HepG2 (cell line): ENCODE results near the gene SGCE. TPM values are rescaled to one million over a fixed set of nuclear protein-coding genes. Genes with fewer than 3 reads are reported as not detected.
A peak's percentile ranks its signal among the peaks of the same experiment; 100 is the strongest.

Experiments
- ATRX ChIP-seq: sonication (generic); formaldehyde crosslinking; IDR thresholded peaks from 2 replicates; pipeline ENCODE4 v1.4.0; 2020; ENCODE audit warnings: missing genetic modification reagents, borderline replicate concordance
- CEBPG ChIP-seq: IDR thresholded peaks from 2 replicates; pipeline ENCODE4 v1.6.1; 2016
- GATAD1 ChIP-seq: IDR thresholded peaks from 2 replicates; pipeline ENCODE4 v1.6.1; 2016; ENCODE audit warnings: missing genetic modification reagents, missing compliant biosample characterization
- HMG20A ChIP-seq: IDR thresholded peaks from 2 replicates; pipeline ENCODE4 v1.6.1; 2016; ENCODE audit warnings: borderline replicate concordance
- KLF6 ChIP-seq: IDR thresholded peaks from 2 replicates; pipeline ENCODE4 v1.8.0; 2016; ENCODE audit warnings: missing biosample characterization, missing genetic modification reagents
- NR3C1 ChIP-seq: sonication (generic); formaldehyde crosslinking; IDR thresholded peaks from 2 replicates; pipeline ENCODE4 v1.4.0; 2020; ENCODE audit warnings: missing genetic modification reagents
- PTBP1 ChIP-seq: fragments of 200-400 bp; formaldehyde crosslinking; IDR thresholded peaks from 2 replicates; pipeline ENCODE4 v1.6.1; 2018; ENCODE audit warnings: low read length, low read depth; ENCODE audit not compliant: poor library complexity, severe bottlenecking
- RBAK ChIP-seq: sonication (generic); formaldehyde crosslinking; IDR thresholded peaks from 2 replicates; pipeline ENCODE4 v1.5.1; 2020; ENCODE audit warnings: mild to moderate bottlenecking, missing genetic modification reagents
- SNAPC2 ChIP-seq: sonication (generic); formaldehyde crosslinking; IDR thresholded peaks from 2 replicates; pipeline ENCODE4 v1.8.1; 2022; ENCODE audit warnings: mild to moderate bottlenecking, missing genetic modification reagents
- TCF7L2 ChIP-seq: IDR thresholded peaks from 2 replicates; pipeline ENCODE4 v1.6.1; 2011; ENCODE audit warnings: mild to moderate bottlenecking, low read depth, low read length, moderate library complexity
- ZFX ChIP-seq: sonication (generic); formaldehyde crosslinking; IDR thresholded peaks from 2 replicates; pipeline ENCODE4 v1.4.0; 2020; ENCODE audit warnings: mild to moderate bottlenecking, low read depth, missing genetic modification reagents, moderate library complexity
- ZNF331 ChIP-seq: sonication (generic); formaldehyde crosslinking; IDR thresholded peaks from 2 replicates; pipeline ENCODE4 v1.4.0; 2020; ENCODE audit warnings: missing genetic modification reagents
- ZNF660 ChIP-seq: sonication (generic); formaldehyde crosslinking; IDR thresholded peaks from 2 replicates; pipeline ENCODE4 v1.5.1; 2020; ENCODE audit warnings: mild to moderate bottlenecking, low read depth, missing genetic modification reagents, borderline replicate concordance
- polyA plus RNA-seq, 8 experiments: library from polyadenylated mRNA; depleted of rRNA in 3 of 8; stranded (reverse) in 7 of 8; unstranded in 1 of 8; fragments of >200 nt; fragmentation: Illumina TruSeq in 4 of 8; extraction: Trizol in 4 of 8; gene quantifications; 2 replicates each; pipeline versions ENCODE4 v1.2.1 to v1.2.3, GENCODE V29; 2011 to 2016; ENCODE audit warnings: low read depth in 4 of 8, missing spikeins in 1 of 8, mixed read lengths in 1 of 8; ENCODE audit not compliant: insufficient read depth in 1 of 8
- total RNA-seq, 5 experiments: library from RNA; depleted of rRNA; stranded (reverse); fragments of >200 nt; fragmentation: Illumina TruSeq; extraction: Trizol; gene quantifications; 2 replicates each; pipeline ENCODE4 v1.2.3, GENCODE V29; 2016; ENCODE audit warnings: low read depth in 1 of 5
- TF ChIP-seq, protein P1 (sequence below): sonication (generic); formaldehyde crosslinking; IDR thresholded peaks from 2 replicates; pipeline ENCODE4 v1.4.0; 2020; ENCODE audit warnings: missing genetic modification reagents, borderline replicate concordance
- TF ChIP-seq, protein P2 (sequence below): conservative IDR thresholded peaks from 2 replicates; pipeline ENCODE4 v1.6.1; 2018; ENCODE audit warnings: missing genetic modification reagents
- TF ChIP-seq, protein P3 (sequence below): IDR thresholded peaks from 2 replicates; pipeline ENCODE4 v1.6.1; 2012; ENCODE audit warnings: low read depth, low read length, improper control_type of control experiment
- TF ChIP-seq, protein P4 (sequence below): sonication (generic); formaldehyde crosslinking; IDR thresholded peaks from 2 replicates; pipeline ENCODE4 v1.8.1; 2023; ENCODE audit warnings: mild to moderate bottlenecking, missing genetic modification reagents
- TF ChIP-seq, protein P5 (sequence below): sonication (generic); formaldehyde crosslinking; IDR thresholded peaks from 2 replicates; pipeline ENCODE4 v1.5.0; 2020; ENCODE audit warnings: missing genetic modification reagents

SGCE gene
- total and polyA plus RNA-seq, 2 of the 13 experiments (the other 11 are each of a cell fraction or from before 2014, with no cell fraction given) = 52.3 to 71.1 TPM

DNA sequence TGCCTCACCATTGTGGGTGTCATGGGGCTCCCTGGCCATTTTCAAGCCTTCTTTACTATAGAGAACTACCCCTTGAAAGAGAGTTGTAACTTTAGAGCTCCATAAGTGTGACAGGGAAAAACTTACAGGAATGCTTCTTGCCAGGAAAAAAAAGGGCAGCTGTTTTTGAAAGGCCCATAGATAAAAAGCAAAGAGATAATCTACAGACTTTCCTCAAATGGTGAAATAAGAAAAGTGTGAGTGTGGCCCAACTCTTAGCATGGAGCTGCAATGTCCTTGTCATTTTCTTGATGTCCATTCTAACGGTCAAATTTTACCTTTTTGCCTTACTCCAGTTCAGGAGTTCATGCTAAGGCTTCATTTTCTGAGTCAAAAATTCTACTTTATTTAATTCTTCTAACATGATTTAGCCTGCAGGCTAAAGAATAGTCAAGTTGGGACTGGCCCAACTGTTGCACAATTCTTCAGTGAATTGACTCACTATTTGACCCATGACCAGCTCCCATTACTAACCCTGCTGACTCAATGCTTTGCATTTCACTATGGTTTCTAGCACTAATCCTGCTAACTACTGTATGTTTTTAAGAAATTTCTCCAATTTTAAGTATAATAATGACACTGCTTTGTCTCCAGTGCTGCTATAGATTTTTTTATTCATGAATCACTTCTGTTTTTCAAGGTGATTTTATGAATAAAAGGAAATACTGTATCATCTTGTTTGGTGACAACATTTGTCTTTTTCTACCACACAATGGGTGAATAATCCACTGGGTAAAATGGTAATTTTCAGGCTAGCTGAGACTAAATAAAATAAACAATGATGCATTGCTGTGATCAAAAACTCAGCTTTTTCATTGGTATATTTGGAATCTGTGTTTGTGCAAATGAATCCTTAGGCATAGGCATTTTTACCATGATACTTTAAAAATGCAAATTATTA, 41.4 kb upstream of the SGCE start (continued):
- no peak for TF ChIP-seq PTBP1
- no peak for TF ChIP-seq ZFX
- TF ChIP-seq, protein P1, sequence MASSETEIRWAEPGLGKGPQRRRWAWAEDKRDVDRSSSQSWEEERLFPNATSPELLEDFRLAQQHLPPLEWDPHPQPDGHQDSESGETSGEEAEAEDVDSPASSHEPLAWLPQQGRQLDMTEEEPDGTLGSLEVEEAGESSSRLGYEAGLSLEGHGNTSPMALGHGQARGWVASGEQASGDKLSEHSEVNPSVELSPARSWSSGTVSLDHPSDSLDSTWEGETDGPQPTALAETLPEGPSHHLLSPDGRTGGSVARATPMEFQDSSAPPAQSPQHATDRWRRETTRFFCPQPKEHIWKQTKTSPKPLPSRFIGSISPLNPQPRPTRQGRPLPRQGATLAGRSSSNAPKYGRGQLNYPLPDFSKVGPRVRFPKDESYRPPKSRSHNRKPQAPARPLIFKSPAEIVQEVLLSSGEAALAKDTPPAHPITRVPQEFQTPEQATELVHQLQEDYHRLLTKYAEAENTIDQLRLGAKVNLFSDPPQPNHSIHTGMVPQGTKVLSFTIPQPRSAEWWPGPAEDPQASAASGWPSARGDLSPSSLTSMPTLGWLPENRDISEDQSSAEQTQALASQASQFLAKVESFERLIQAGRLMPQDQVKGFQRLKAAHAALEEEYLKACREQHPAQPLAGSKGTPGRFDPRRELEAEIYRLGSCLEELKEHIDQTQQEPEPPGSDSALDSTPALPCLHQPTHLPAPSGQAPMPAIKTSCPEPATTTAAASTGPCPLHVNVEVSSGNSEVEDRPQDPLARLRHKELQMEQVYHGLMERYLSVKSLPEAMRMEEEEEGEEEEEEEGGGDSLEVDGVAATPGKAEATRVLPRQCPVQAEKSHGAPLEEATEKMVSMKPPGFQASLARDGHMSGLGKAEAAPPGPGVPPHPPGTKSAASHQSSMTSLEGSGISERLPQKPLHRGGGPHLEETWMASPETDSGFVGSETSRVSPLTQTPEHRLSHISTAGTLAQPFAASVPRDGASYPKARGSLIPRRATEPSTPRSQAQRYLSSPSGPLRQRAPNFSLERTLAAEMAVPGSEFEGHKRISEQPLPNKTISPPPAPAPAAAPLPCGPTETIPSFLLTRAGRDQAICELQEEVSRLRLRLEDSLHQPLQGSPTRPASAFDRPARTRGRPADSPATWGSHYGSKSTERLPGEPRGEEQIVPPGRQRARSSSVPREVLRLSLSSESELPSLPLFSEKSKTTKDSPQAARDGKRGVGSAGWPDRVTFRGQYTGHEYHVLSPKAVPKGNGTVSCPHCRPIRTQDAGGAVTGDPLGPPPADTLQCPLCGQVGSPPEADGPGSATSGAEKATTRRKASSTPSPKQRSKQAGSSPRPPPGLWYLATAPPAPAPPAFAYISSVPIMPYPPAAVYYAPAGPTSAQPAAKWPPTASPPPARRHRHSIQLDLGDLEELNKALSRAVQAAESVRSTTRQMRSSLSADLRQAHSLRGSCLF = no peak
- TF ChIP-seq NR3C1 (CRISPR knock-in tag) = no peak
- TF ChIP-seq, protein P2, sequence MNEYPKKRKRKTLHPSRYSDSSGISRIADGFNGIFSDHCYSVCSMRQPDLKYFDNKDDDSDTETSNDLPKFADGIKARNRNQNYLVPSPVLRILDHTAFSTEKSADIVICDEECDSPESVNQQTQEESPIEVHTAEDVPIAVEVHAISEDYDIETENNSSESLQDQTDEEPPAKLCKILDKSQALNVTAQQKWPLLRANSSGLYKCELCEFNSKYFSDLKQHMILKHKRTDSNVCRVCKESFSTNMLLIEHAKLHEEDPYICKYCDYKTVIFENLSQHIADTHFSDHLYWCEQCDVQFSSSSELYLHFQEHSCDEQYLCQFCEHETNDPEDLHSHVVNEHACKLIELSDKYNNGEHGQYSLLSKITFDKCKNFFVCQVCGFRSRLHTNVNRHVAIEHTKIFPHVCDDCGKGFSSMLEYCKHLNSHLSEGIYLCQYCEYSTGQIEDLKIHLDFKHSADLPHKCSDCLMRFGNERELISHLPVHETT (CRISPR knock-in tag) = no peak
- TF ChIP-seq SNAPC2 (CRISPR knock-in tag) = no peak
- peak; percentile 99 for TF ChIP-seq CEBPG (CRISPR knock-in tag)
- TF ChIP-seq HMG20A (CRISPR knock-in tag) = peak; percentile 83
- TF ChIP-seq, protein P3, sequence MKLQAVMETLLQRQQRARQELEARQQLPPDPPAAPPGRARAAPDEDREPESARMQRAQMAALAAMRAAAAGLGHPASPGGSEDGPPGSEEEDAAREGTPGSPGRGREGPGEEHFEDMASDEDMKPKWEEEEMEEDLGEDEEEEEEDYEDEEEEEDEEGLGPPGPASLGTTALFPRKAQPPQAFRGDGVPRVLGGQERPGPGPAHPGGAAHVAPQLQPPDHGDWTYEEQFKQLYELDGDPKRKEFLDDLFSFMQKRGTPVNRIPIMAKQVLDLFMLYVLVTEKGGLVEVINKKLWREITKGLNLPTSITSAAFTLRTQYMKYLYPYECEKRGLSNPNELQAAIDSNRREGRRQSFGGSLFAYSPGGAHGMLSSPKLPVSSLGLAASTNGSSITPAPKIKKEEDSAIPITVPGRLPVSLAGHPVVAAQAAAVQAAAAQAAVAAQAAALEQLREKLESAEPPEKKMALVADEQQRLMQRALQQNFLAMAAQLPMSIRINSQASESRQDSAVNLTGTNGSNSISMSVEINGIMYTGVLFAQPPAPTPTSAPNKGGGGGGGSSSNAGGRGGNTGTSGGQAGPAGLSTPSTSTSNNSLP = no peak
- no peak for TF ChIP-seq RBAK
- peak; percentile 81 for TF ChIP-seq ZNF331 (CRISPR knock-in tag)
- TF ChIP-seq ZNF660 (CRISPR knock-in tag) = no peak
- no peak for TF ChIP-seq TCF7L2
- TF ChIP-seq GATAD1 (CRISPR knock-in tag) = 0 out of 2 replicates have a peak, but pooled peaks have one; percentile 27
- TF ChIP-seq KLF6 (CRISPR knock-in tag) = no peak
- TF ChIP-seq ATRX (CRISPR knock-in tag) = no peak
- TF ChIP-seq, protein P4, sequence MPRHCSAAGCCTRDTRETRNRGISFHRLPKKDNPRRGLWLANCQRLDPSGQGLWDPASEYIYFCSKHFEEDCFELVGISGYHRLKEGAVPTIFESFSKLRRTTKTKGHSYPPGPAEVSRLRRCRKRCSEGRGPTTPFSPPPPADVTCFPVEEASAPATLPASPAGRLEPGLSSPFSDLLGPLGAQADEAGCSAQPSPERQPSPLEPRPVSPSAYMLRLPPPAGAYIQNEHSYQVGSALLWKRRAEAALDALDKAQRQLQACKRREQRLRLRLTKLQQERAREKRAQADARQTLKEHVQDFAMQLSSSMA (CRISPR knock-in tag) = no peak
- TF ChIP-seq, protein P5, sequence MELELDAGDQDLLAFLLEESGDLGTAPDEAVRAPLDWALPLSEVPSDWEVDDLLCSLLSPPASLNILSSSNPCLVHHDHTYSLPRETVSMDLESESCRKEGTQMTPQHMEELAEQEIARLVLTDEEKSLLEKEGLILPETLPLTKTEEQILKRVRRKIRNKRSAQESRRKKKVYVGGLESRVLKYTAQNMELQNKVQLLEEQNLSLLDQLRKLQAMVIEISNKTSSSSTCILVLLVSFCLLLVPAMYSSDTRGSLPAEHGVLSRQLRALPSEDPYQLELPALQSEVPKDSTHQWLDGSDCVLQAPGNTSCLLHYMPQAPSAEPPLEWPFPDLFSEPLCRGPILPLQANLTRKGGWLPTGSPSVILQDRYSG (CRISPR knock-in tag) = no peak
